BLaER1 treated with 17β-estradiol and CSF1 and Interleukin-3, amounts not matched to agents 10 nM and 100 nM (cell line): Measurements from ENCODE around the gene RMDN2.

Source experiments
- H3K27ac ChIP-seq, 11 experiments: shearing (Covaris generic); formaldehyde crosslinking; 2 replicates each; pipeline ENCODE4 v1.8.1; 2022
- H3K27me3 ChIP-seq, 11 experiments: shearing (Covaris generic); formaldehyde crosslinking; 2 replicates each; pipeline ENCODE4 v1.8.1; 2022
- H3K36me3 ChIP-seq, 11 experiments: shearing (Covaris generic); formaldehyde crosslinking; 2 replicates each; pipeline ENCODE4 v1.8.1; 2022
- H3K4me1 ChIP-seq, 10 experiments: shearing (Covaris generic); formaldehyde crosslinking; 2 replicates each; pipeline ENCODE4 v1.8.1; 2022
- H3K4me2 ChIP-seq, 11 experiments: shearing (Covaris generic); formaldehyde crosslinking; 2 replicates each; pipeline ENCODE4 v1.8.1; 2022
- H3K4me3 ChIP-seq, 10 experiments: shearing (Covaris generic); formaldehyde crosslinking; 2 replicates each; pipeline ENCODE4 v1.8.1; 2022
- H3K9ac ChIP-seq, 11 experiments: shearing (Covaris generic); formaldehyde crosslinking; 2 replicates each; pipeline ENCODE4 v1.8.1; 2022
- H3K9me3 ChIP-seq, 11 experiments: shearing (Covaris generic); formaldehyde crosslinking; replicated peaks in 1 of 11; 2 replicates each; pipeline ENCODE4 v1.8.1; 2022
- H4K20me1 ChIP-seq, 11 experiments: shearing (Covaris generic); formaldehyde crosslinking; 2 replicates each; pipeline ENCODE4 v1.8.1; 2022
- Cebpa-rat ChIP-seq, 11 experiments: shearing (Covaris generic); IDR thresholded peaks; 2 replicates each; pipeline ENCODE4 v1.8.1; 2022

RMDN2 gene

GRCh38 chr2:38032946-38033345 is 107.9 kb downstream of the RMDN2 start:
- Histone ChIP-seq H3K9ac (no peak overlapping the region), H3K36me3 (no peaks in the 10 kb centered on the region; a peak in 1 of 22 replicates), H3K27me3 (peaks cover 0 to 5% (median 0%) of the 10 kb centered on the region in 11 experiments; a peak in 4 of 22 replicates), H3K4me1 (peaks cover 0 to 7% (median 5%) of the 10 kb centered on the region in 10 experiments; a peak in 7 of 20 replicates), H3K9me3 (no peaks in the 10 kb centered on the region), H3K4me2 (no peak overlapping the region), H4K20me1 (no peaks in the 10 kb centered on the region), H3K4me3 (no peak overlapping the region), H3K27ac (no peak overlapping the region)
- TF ChIP-seq Cebpa-rat (IDR thresholded peaks at IDR 0.05) = no peak

- no peak overlapping the region for H3K4me2 ChIP-seq
- H4K20me1 ChIP-seq = no peaks in the 10 kb centered on the region
- no peak overlapping the region for H3K27ac ChIP-seq
- TF ChIP-seq Cebpa-rat (IDR thresholded peaks at IDR 0.05) = no peak
- H3K27me3 ChIP-seq = peaks cover 0 to 10% (median 4%) of the 10 kb centered on the region in 11 experiments; a peak in 5 of 22 replicates
- H3K36me3 ChIP-seq = no peaks in the 10 kb centered on the region; a peak in 1 of 22 replicates
- no peak overlapping the region for H3K4me3 ChIP-seq
- no peak overlapping the region for H3K9ac ChIP-seq
- peaks cover 0 to 7% (median 5%) of the 10 kb centered on the region in 10 experiments; a peak in 7 of 20 replicates for H3K4me1 ChIP-seq
- H3K9me3 ChIP-seq = no peaks in the 10 kb centered on the region
Observed at GRCh38 chr2:38033646-38034045, 108.6 kb downstream of the RMDN2 start.

- H3K4me3 ChIP-seq = no peak overlapping the region
- no peaks in the 10 kb centered on the region for H3K36me3 ChIP-seq
- no peaks in the 10 kb centered on the region for H3K9me3 ChIP-seq
- TF ChIP-seq Cebpa-rat (IDR thresholded peaks at IDR 0.05) = no peak
- H3K4me1 ChIP-seq = peaks cover 0 to under 1% (median 0%) of the 10 kb centered on the region in 10 experiments; a peak in 4 of 20 replicates
- no peak overlapping the region for H3K27ac ChIP-seq
- H4K20me1 ChIP-seq = no peaks in the 10 kb centered on the region
- H3K9ac ChIP-seq = no peak overlapping the region
- H3K27me3 ChIP-seq = peaks cover 0 to 11% (median 4%) of the 10 kb centered on the region in 11 experiments; a peak in 5 of 22 replicates
- H3K4me2 ChIP-seq = no peak overlapping the region
Observed at GRCh38 chr2:38035968-38036367, 110.9 kb downstream of the RMDN2 start.

- H4K20me1 ChIP-seq = no peaks in the 10 kb centered on the region
- peaks cover 0 to 11% (median 4%) of the 10 kb centered on the region in 11 experiments; a peak in 5 of 22 replicates for H3K27me3 ChIP-seq
- no peak overlapping the region for H3K9ac ChIP-seq
- no peaks in the 10 kb centered on the region for H3K36me3 ChIP-seq
- no peaks in the 10 kb centered on the region for H3K4me1 ChIP-seq
- H3K4me2 ChIP-seq = no peak overlapping the region
- TF ChIP-seq Cebpa-rat (IDR thresholded peaks at IDR 0.05) = no peak
- H3K27ac ChIP-seq = no peak overlapping the region
- H3K4me3 ChIP-seq = no peak overlapping the region
- H3K9me3 ChIP-seq = peaks cover 0 to 2% (median 0%) of the 10 kb centered on the region in 11 experiments; a peak in 1 of 22 replicates
Observed at GRCh38 chr2:38037325-38037724, 112.2 kb downstream of the RMDN2 start.

- Histone ChIP-seq H3K27ac (no peak overlapping the region), H4K20me1 (no peaks in the 10 kb centered on the region), H3K4me3 (no peak overlapping the region), H3K4me1 (no peaks in the 10 kb centered on the region), H3K9me3 (peaks cover 0 to 8% (median 0%) of the 10 kb centered on the region in 11 experiments; a peak in 2 of 22 replicates), H3K27me3 (peaks cover 0 to 11% (median 4%) of the 10 kb centered on the region in 11 experiments; a peak in 5 of 22 replicates), H3K4me2 (no peak overlapping the region), H3K36me3 (no peaks in the 10 kb centered on the region), H3K9ac (no peak overlapping the region)
- TF ChIP-seq Cebpa-rat (IDR thresholded peaks at IDR 0.05) = no peak
Observed at GRCh38 chr2:38037757-38038621, 112.9 kb downstream of the RMDN2 start.

- TF ChIP-seq Cebpa-rat (IDR thresholded peaks at IDR 0.05) = no peak
- no peak overlapping the region for H3K27ac ChIP-seq
- no peak overlapping the region for H3K4me2 ChIP-seq
- no peaks in the 10 kb centered on the region for H3K4me1 ChIP-seq
- peaks cover 0 to 11% (median 4%) of the 10 kb centered on the region in 11 experiments; a peak in 5 of 22 replicates for H3K27me3 ChIP-seq
- H3K9ac ChIP-seq = no peak overlapping the region
- no peaks in the 10 kb centered on the region for H4K20me1 ChIP-seq
- no peak overlapping the region for H3K4me3 ChIP-seq
- peaks cover 0 to 8% (median 0%) of the 10 kb centered on the region in 11 experiments; a peak in 2 of 22 replicates for H3K9me3 ChIP-seq
- no peaks in the 10 kb centered on the region for H3K36me3 ChIP-seq
Observed at GRCh38 chr2:38038682-38039081, 113.6 kb downstream of the RMDN2 start.

GRCh38 chr2:38039121-38039910 is 114.2 kb downstream of the RMDN2 start:
- Histone ChIP-seq H3K4me1 (no peaks in the 10 kb centered on the region), H3K27ac (no peak overlapping the region), H3K9me3 (peaks cover 0 to 8% (median 0%) of the 10 kb centered on the region in 11 experiments; a peak in 2 of 22 replicates), H3K27me3 (peaks cover 0 to 11% (median 4%) of the 10 kb centered on the region in 11 experiments; a peak in 5 of 22 replicates), H3K4me2 (no peak overlapping the region), H3K4me3 (no peak overlapping the region), H3K9ac (no peak overlapping the region), H4K20me1 (no peaks in the 10 kb centered on the region), H3K36me3 (no peaks in the 10 kb centered on the region)
- no peak for TF ChIP-seq Cebpa-rat (IDR thresholded peaks at IDR 0.05)

GRCh38 chr2:38045811-38046210 is 120.7 kb downstream of the RMDN2 start:
- no peaks in the 10 kb centered on the region for H3K27me3 ChIP-seq
- no peaks in the 10 kb centered on the region for H3K36me3 ChIP-seq
- peaks cover 0 to 8% (median 0%) of the 10 kb centered on the region in 11 experiments; a peak in 2 of 22 replicates for H3K9me3 ChIP-seq
- H3K27ac ChIP-seq = no peak overlapping the region
- no peak overlapping the region for H3K9ac ChIP-seq
- H3K4me2 ChIP-seq = no peak overlapping the region
- H3K4me1 ChIP-seq = no peaks in the 10 kb centered on the region
- no peak overlapping the region for H3K4me3 ChIP-seq
- no peaks in the 10 kb centered on the region for H4K20me1 ChIP-seq
- no peak for TF ChIP-seq Cebpa-rat (IDR thresholded peaks at IDR 0.05)

GRCh38 chr2:38056216-38056615 is 131.1 kb downstream of the RMDN2 start:
- TF ChIP-seq Cebpa-rat (IDR thresholded peaks at IDR 0.05) = no peak
- H3K27me3 ChIP-seq = no peaks in the 10 kb centered on the region
- H3K9me3 ChIP-seq = no peaks in the 10 kb centered on the region
- no peak overlapping the region for H3K4me3 ChIP-seq
- H4K20me1 ChIP-seq = no peaks in the 10 kb centered on the region
- H3K4me2 ChIP-seq = no peak overlapping the region
- H3K36me3 ChIP-seq = no peaks in the 10 kb centered on the region
- no peak overlapping the region for H3K27ac ChIP-seq
- H3K4me1 ChIP-seq = peaks cover 0 to 9% (median 0%) of the 10 kb centered on the region in 10 experiments; a peak in 5 of 20 replicates
- H3K9ac ChIP-seq = no peak overlapping the region
